HG03378 (cell line): ENCODE measurements around the gene SIRPA.

Source experiments
- ATAC-seq: cut with Tn5 transposase; IDR thresholded peaks from one replicate; pipeline ENCODE4 v1.9.1; 2021; ENCODE audit warnings: mild to moderate bottlenecking, moderate library complexity; ENCODE audit not compliant: unreplicated experiment

Gene SIRPA

DNA sequence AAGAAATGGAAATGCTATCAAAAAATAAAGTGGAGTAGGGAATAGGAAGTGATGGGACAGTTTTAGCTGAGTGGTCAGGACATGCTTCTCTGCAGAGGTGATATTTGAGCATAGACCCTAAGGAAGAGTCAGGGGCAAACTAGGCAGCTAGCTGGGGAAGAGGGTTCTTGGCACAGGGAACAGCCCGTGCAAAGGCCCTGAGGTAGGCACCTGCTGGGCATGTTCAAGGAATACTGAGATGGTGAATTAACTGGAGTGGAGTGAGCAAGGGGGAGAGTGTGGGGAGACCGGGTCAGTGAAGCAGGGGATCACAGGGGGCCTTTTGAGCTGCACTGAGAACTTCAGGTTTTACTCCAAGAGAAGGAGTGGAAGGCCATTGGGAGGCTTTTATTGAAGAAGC lies 7.5 kb upstream of the SIRPA start:
- no peak for ATAC-seq

DNA sequence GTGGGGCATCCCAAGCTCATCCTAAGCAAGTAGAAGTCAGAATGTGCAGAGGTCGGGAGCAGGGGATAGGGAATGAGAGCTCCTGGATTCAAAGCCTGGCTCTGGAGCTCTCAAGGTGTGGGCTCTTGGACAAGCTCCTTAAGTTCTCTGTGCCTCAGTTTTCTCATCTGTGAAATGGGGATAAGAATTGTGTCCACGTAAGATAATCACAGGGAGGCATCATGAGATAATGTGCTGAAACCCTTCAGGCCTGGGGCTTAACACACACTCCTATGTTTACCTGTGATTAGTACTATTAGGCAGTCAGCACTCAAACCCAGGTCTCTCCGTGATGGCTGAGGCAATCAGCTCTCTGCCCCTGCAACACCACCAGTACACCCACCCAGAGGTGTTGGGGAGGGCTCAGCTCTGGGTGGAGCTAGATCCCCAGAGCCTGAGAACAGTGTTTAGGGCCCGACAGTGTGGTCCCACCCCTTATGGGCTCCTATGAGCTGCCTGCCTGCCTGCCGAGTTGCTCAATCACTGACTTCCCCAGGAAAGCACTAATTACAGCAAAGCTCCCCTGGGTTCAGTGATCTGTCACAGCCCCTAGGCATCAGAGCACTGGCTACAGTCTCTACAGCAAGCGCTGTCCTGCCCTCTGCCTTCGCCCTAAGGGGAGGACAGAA lies 6.3 kb upstream of the SIRPA start:
- ATAC-seq = no peak

DNA sequence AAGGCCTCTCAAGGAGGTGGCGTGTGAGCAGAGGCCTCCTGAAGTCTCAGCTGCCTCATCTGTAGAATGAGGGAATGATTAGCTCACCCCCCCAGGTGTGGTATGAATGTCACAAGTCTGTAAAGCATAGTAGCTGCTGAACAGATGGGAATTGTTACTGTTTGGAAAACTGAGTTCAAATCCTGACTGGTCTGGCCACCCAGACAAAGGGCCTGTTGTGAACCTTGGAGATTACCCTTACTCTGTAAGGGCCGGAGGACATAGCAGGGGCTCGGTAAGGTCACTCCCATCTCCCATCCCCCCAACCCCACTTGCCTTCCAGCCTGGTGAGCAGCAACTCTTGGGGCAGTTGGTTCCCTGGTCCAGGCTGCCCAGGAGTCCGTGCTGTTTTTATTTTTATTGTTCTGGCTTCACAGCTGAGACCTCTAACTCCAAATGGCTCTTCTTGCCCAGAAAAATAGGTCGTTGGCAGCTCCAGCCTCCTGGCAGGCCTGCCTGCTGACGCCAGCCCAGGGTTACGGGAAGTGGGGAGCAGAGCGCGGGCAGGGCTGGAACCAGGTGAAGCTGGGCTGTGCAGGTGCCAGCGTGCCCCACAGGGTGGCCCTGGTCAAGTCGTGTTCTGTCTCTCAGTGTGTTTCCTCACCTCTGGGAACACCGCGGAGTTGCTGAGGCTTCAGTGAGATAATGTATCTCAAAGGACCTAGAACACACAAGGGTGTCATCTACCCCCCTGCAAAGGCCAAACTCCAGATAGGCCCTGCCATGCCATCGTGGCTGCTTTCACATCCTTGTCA lies 4.5 kb upstream of the SIRPA start:
- no peak for ATAC-seq

DNA sequence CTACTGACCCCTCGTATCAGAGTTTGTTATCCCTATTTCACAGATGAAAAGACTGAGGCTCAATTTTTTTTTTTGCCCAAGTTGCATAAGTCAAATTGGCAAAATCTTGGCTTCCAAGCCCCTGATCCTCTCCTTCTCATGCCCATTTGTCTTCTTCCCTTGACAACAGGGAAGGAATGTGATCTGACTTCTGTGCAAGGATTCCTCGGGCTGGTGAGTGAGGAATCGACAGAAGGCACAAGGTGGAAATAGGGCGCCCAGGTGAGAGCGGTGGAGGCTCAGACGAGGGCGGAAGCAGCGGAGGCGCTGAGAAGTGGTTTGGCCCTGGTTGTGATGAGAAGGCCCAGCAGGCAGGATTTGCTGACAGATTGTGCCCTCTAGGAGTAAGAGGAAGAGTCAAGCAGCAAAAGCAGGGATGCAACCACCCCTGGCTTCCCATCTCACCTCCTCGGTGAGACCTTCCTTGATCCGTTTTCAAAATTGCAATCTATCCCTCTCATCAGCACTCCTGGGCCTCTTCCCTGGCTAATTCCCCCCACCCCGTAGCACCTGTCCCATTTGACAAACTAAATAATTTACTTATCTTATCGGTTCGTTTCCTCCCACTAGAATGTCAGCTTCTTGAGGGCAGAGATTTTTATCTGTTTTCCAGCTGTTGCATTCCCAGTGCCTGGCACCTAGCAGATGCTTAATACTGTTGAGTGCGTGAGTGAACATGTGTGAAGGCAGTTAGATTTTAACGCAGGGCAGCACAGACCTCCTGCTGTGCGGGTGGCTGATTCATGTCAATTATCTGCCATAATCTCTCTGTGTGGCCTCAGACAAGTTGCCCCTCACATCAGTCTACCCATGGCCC lies 3.7 kb upstream of the SIRPA start:
- ATAC-seq = no peak

DNA sequence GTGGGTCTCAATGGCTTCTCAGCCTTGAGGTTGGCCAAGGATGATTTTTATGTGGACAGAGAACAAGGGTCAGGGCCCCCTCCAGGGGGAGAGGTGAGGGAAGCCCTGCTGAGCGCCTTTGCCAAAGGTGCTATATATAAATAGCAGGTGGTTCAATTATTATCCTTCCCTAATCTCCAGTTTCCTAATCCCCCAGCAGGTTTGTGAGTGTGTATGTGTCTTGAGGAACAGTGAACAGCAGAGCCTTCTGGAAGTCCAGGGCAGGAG lies 3.2 kb upstream of the SIRPA start:
- no peak for ATAC-seq

DNA sequence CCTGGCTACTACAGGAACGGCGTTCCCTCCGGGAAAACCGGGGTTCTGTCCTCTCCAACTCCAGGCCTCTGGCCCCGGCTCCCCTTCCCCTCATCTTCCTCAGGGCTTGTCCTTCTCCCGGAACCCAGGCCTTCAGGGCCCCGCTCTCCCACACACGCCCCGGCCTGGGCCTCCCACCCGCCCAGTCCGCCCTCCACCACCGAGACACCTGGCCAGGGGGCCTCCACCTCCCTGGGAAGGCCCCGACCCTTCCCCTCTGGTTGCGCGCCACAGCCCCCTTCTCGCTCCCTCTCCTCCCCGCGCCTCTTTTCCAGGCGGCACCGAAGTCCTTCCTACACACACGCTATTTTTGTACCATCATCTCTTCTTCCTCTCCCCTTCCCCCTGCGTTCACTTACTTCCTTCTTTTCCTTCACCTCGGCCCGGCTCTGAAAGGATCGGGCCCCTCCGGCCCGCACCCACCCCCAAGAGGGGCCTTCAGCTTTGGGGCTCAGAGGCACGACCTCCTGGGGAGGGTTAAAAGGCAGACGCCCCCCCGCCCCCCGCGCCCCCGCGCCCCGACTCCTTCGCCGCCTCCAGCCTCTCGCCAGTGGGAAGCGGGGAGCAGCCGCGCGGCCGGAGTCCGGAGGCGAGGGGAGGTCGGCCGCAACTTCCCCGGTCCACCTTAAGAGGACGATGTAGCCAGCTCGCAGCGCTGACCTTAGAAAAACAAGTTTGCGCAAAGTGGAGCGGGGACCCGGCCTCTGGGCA lies 1.3 kb upstream of the SIRPA start:
- no peak for ATAC-seq

DNA sequence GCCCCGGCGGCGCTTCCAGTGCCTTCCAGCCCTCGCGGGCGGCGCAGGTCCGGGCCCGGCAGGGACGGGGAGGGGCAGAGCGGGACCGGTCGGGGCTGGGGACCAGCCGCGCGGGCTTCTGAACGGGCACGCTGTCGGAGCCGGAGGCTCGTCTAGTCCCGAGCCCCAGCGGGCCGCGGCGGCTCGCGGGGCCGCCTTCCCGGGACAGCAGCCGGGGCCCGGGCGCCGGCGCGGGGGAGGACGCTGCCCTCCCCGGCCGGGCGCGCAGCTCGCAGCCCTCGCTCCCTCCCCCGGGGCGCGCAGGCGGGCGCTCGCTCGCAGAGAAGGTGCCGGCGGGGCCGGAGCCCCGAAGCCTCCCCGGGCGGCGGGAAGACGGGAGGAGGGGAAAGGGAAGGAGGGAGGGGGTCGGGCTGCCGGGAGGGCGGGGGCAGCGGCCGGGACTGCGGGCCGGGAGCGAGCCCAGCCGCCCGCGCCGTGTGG lies 696 bp upstream of the SIRPA start:
- no peak for ATAC-seq

DNA sequence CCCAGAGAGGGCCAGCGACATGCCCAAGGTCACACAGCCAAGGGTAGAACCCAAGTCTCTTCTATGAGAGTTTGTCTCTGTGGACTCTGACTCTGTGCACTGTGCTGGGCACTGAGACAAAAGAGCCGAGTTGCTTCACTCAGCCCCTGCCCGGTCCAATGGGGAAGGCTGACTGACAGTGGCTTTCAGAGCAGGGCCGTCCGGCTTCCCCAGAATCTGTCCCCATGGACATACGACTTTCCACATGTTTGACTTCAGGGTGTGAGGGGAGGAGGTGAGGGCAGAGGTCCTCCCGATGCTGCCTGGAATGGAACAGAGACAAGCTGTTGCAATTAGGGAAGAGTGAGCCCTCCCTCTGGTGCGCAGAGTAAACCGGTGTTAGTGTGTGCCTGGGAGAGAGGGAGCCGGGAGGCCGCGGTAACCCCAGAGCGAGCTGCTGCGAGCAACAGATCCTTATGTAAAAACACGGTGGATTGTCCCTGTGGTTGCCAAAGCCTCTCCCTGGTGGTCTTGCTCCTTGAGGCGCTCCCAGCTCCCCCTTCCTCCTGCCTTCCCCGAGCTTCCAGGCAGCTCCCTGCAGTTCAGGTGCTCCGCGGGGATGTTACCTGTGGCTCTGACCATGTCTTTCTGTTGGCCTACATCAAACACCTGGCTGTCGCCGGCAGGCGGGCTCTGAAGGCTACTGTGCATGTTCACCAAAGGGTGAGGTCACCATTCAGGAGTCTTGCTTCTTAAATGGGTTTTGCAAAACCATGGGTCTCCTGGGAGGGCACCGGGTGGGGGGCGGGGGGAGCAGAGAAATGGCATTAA lies 672 bp downstream of the SIRPA start:
- no peak for ATAC-seq

DNA sequence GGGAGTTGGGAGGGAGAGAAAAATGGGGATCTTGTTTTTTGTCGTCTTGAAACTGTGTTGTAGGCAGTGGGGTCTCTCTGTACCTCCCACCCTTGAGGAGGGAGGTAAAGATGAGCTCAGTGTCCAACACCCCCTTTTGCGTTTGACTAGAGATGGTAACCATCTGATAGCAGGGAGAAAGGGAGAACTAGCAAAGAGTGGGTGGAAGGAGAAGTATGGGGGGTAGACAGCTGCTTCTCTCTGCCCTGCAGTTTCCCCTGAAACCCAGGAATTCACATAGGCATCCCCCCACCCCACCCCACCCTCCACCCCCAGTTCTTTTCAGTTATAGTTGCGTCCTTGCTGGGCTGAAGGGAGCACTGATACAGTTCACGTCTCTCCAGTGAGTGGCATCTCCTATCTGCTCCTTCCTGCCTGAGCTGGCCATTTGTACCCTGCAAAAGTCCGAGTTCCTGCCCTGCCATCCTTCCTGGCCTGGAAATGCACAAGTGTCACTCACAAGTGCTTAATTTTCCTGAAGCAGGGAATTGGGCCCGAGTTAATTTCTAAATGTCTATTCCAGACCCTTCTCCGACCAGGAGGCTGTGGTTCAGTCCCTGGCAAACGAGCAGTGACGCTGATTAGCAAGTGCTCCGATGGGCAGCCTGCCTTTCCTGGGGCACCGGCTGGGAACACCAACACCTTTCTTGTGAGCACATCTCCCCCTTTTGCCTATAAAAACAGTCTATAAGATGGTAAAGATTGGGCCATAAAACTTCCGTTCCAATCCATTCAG lies 1.5 kb downstream of the SIRPA start:
- ATAC-seq = no peak

DNA sequence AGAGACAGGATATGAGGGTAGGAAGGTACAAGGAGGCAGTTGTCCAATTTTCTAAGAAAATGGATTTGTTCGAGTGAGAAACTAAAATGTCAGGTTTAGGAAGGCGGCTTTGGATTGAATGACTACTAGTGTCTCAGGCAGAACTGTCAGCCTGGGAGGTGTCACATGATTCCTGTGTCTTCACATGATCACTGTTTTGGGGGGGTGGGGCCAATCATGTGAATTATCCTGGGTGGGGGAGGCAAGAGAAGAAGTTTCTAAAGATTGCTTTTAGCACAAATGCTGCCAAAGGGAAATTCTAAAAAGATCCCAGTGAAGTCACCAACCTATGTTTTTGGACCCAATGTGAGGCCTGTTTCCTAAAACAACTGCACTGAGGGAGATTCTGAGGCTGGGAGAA lies 2.3 kb downstream of the SIRPA start:
- ATAC-seq = no peak

DNA sequence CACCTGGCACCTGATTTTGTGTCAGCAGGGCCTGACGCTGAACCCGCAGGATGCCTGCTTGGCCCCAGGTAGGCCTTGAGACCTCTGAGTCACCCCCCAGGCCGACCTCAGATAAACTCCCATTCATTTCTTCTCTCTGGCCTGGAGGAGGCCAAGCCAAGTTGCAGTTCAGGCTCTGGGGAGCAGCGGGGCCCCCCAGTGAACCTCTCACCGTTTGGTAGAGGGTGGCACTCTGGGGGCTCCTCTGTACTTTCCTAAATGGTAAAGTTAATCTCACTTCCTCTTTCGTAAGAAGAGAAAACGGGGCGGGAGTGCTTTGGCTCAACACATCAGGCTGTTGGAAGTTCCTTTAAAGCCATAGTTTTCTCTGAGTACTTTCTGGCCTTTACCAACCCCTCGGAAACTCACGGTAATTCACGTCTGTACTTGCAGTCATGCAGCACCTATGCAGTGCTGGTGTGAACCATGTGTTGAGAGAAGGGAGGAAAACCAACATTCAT lies 2.8 kb downstream of the SIRPA start:
- peak; percentile 70 for ATAC-seq

DNA sequence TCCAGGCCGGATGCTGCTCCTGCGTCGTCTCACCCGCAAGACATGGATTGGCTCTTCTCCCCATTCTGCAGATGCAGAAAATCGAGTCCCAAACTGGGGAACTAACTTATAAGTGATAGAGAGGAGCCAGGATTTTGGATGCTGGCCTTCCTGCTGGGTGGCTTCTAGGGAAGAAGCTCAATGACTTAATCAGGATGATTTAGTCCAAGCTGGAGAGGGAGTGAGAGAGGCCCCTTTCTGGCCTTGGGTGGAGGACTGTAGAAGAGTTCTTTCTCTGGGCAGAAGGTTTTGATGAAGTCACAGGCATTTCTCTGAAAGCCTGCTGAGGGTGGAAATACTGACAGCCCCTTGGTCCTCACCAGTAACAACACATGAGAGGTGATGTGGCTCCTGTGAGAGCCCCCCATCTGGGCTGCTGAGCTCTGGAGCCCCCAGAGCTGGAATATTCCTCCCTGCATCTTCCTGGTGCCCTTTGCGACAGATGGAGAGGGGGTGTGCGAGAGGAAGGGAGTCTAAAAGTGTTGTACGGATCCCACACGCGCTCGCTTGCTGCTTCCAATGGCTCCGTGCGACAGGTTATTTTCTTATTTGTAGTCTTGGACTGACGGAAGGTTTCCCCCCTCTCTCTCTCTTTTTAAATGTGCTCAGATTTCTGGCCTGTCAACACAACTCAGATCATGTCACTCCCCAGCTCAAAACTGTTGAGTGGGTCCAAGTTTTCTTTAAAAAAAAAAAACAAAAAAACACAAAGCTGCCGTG lies 3.5 kb downstream of the SIRPA start:
- ATAC-seq = no peak

DNA sequence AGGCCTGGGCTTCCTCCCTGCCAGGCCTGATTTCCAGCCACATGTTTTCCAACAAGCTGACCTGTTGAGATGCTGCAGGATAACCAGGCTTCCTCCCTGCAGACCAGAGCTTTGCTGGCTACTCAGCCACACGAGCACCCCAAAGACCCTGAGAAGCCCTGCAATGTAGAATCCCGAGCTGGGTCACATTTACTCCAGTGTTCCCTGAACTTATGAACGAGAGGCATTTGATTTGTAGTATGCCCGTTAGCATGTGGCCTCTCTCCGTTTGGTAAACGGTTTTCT lies 4.0 kb downstream of the SIRPA start:
- ATAC-seq = no peak

DNA sequence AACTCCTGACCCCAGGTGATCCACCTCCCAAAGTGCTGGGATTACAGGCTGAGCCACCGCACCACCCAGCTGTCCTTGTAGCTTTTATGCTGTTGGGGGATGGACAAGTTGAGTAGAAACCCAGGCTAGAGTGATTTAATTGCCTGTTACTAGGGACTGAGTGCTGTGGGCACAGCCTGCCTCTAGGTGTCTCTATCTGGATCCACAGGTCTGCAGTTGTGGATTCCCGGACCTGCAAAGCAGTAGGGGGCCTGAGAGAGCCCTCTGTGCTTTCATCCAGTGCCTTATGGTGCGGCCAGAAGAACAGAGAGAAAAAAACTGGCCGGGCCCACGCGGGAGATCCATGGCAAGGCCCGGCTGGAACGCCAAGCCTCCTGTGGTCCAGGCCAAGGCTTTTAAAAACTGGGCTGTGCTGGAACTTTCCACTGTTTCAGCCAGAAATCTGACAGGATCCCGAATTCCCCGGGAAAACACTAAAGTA lies 5.2 kb downstream of the SIRPA start:
- no peak for ATAC-seq

DNA sequence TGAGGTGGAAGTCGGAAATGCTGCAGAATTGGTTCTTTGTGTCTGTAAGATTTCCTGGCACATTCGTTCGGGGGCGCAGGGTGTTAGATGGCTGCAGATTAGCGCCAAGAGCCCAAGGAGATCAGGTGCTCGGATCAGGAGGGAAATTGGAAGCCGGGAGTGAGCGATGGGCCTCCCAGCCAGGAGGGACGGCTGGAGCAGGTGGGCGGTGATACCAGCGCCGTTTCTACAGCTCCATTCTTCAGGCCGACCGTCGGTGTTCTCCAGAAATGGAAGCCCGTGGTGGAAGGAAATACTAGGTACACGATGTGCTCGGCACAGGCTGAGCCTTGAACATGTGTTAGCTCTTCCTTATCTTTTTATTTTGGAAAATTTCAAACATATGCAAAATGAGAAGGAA lies 6.5 kb downstream of the SIRPA start:
- ATAC-seq = no peak

DNA sequence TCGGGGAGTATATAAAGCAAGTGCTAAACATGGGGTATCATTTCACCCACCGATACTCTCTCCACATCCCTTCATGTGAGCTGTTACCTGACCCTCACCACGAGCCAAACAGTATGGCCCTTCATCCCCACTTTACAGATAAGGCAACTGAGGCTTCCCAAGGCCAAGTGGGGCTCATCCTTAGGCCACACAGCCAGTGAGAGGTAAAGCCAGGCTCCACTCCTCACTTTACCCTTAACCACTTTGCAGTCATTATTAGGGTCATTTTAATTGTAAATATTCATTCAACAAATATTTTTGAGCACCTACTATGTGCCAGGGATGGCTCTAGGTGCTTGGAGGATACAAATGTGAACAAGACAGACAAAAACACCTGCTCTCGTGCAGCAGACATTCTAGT lies 7.0 kb downstream of the SIRPA start:
- ATAC-seq = no peak

DNA sequence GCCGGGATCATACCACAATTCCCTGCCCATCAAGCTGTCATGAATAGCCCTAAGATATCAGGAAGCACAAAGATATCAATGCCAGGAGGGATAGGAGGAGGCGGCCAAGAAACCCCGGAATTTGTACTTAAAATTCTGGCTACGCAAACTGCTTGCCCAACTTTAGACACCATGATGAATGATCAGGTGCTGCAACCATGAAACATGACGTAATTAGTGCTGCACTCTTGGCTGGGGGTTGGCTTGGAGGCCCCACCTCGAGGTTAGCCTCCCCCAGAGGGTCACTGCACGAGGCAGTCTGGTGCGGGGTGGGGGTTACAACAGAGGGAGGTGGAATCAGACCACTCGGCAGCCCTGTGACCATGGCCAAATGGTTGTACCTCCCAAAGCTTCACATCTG lies 8.9 kb downstream of the SIRPA start:
- no peak for ATAC-seq

DNA sequence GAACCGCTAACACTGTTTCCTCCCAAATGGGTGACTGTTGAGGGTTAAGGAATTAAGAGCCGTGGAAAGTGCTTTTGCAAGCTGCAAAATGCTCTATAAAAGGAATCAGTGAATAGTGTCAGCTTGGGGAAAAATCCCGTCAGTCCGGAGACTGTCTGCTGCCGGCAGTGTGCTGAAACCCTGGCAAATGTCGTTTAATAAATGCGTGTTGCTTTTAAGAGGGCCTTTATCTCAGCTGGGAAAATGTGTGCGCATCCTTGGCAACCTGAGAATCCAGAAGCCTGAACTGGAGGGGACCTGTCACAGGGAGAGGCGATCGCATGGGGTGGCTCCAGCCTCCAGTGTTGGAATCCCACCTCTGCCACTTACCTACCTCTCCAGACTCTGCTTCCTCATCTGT lies 9.8 kb downstream of the SIRPA start:
- no peak for ATAC-seq

DNA sequence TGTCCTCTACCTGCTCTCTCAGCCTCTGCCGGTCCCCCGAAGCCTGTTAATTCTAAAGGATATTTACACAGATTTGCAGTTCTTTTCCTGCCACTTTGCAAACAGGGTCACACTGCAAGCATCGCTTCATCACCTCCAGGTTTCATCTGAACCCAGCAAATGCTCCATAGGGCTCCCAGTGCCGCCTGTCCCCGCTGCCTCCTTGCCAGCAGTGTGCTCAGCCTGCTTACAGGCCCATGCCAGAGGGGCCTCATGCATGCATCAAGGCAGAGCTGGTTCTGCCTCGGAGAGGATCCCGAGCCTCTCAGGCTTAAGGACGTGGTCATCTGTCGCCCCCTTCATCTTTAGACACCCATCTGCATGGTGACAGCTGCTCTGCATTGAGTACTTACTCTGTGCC lies 10.5 kb downstream of the SIRPA start:
- ATAC-seq = no peak
